ENCODE results near the gene BMP4.
A peak's percentile ranks its signal among the peaks of the same experiment; 100 is the strongest.

BMP4 gene

DNA sequence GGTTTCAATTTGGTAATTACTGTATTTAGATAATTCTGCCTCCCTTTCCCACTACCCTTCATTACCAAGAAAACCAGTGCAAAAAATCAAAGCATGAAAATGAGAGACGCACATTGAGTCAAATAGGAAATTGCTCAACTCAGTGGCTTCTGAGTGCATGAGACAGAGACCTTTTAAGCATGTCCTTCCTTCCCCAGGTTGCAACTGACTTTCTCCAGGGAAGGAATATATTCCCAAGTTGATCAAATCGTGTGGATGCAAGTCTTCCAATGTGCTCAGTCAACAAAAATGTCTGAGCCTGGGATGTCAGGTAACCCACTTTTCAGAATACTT, 12.9 kb downstream of the BMP4 start:
- no peak for DNase-seq

DNA sequence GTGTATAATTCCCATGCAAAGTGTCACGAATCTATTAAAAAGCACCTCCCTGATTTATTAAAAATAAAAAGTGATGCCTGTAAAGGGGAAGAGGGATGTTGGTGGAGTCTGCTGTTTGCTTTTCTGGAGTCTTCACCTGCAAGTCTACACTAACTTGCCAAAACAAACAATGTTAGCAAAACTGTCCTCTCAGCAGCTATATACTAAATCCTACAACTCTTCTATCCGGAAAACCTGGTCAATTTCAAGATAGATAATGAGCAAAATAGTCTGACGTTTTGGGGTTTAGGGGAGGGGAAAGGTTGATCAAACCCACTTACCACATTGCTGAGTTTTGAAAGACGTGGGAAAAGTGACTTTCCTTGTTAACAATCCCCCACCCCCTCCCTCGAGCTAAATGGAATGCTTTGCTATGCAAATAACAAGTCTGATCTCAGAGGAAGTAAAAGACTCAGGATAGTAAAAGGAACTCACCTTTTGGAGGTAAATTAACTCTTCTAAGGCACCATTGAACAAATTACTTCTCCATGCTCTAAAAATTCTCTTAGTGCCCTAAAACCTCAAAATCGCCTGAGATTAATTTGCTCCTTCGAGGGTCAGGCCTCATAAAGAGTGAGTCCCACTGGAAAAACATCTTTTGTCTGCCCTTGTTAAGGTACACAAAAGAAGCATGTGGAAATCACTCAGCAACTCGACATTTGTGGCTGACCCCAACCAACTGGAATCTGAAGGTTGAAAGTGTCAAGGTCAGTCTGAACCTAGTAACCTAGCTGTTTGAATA, 13.5 kb downstream of the BMP4 start:
- DNase-seq: no peak

GRCh38 chr14:53938136-53938837, 18.3 kb downstream of the BMP4 start:
- no peak for DNase-seq

GRCh38 chr14:53934778-53935414, 21.7 kb downstream of the BMP4 start:
- no peak for DNase-seq

DNA sequence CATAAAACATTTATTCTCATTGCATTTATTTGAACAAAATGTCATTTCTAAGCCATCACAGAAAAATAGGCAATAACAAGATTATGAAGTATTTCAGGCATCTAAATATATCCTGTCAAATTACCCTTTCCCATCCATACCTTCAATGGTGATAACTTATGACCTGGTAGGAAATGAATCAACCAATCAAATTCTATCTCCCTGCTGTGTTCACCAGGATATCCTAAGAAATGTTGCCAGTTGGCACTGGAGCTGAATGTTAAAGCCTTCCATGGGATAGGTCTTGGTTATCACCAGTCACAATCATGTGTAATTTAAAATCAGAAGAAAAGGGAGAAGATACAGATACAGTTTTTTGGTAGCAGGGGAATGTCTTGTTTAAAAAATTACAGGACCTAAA, 23.7 kb downstream of the BMP4 start:
- DNase-seq: no peak

GRCh38 chr14:53929871-53930715, 26.5 kb downstream of the BMP4 start:
- DNase-seq: peak; percentile 4

DNA sequence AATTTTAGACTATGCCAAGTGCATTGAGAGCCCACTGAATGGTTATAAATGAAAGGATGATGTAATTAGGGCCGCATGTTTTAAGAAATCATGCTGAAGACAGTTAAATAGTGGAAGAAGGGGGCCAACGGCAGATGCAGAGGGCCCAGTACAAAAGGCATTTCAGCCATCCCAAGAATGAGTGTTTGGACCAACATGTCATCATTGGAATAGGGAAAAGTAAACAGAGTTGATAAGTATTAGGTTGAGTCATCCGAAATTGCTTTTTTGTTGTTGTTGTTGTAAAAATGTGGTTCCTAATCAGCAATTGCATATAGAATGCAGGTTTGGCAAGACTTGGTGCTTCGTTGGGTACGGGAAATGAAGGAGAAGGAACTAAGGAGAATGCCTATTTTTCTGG, 29.5 kb downstream of the BMP4 start:
- DNase-seq: no peak

DNA sequence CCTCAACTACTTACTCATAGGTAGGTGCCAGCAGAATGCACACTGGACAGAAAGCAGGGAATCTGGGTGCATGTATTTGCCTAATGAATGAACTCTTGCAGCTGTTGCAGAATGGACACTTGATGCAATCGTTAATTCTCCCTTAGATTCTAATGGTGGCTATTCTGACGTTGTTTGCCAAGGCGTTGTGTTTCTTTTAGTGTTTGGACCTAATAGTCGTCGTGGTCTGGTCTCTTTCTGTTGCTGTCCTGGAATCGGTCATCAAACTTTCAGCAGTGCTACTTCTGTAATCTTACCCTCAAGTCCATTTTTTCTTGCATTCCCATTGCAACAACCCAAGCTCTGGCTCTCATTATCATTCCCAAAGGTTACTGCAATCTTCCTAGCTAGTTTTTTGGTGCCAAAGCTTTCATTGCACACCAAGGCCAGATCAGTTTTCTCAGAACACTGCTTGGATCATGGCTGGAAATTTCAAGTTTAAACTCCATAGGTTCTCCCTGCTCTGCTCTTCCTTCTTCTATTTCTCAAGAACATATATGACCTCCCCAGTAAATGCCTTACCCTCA, 31.3 kb downstream of the BMP4 start:
- DNase-seq: no peak

DNA sequence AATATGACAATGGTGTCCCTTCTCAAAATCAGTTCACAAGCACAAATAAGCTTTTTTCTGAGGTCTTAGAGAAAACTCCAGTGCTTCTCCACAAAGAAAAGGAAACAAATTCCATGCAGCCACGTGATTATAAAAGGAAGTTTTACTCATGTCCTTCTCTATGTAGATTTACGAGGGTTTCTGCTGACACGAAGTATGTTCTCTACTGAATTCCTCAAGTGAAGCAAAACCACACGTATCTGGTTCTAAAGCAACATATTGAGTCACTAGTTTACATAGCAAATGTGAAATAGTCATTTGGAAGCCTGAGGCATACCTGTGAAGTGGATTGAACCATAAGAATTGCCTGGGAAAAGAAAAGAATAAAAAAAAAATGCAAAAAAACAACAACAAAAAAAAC, 31.9 kb downstream of the BMP4 start:
- no peak for DNase-seq

DNA sequence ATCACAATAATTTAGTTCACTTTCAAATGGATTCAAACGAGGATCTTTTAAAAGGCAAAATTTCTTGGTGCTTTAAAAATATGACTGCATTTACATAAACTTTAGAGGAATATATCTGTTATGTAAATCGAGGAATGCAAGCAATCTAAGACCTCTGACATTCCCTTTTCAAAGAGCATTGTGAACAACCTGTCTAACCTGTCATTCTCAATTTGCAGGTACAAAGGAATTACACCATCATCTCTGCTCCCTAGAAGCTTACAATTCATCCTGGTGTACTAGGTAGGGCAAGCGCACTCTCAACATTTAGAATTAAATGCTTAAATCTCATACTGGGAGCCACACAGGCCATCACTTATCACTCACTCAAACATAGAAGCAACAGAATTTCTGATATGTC, 35.6 kb downstream of the BMP4 start:
- DNase-seq: no peak

- DNase-seq: no peak
Measured at GRCh38 chr14:53916239-53916638, 40.4 kb downstream of the BMP4 start.

DNA sequence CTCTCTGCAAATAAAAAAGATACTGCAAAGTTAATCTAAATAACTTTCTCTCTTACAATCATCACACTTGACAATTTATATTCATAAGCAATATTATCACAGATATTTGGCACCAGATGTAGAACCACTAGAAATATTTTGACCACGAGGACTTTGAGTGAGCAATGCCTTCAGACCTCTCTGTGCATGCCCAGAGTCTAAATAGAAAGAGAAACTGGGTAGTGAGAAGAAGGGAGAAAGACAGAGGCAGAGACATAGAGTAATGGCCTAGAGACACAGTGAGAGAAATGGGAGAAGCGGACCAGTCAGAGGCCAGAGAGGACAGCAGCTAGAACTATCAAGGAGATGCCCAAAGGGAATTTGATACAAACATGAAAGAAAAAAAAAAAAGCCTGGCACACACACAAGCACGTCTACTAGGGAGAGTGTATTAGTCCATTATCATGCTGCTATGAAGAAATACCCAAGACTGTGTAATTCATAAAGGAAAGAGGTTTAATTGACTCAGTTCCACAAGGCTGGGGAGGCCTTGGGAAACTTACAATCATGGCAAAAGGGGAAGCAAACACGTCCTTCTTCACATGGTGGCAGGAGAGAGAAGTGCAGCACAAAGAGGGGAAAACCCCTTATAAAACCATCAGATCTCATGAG, 41.1 kb downstream of the BMP4 start:
- no peak for DNase-seq

DNA sequence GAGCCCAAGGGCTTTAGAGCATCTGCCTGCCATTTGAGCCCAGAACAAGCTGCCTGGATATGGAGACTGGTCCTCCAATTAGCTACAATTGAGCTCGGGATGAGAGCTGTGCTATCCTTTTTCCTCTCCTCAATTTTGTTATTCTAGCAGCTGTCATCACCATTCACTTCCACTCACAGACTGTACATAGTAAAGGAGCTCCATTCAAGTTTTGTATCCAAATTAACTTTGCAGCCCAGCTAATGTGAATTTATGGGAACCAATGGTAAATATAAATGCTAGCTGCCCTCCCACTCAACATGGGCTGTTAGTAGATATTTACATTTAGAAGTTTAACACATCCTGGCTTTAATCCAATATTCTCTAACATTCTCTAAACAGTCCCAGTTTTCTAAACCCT, 44.6 kb downstream of the BMP4 start:
- DNase-seq: no peak

DNA sequence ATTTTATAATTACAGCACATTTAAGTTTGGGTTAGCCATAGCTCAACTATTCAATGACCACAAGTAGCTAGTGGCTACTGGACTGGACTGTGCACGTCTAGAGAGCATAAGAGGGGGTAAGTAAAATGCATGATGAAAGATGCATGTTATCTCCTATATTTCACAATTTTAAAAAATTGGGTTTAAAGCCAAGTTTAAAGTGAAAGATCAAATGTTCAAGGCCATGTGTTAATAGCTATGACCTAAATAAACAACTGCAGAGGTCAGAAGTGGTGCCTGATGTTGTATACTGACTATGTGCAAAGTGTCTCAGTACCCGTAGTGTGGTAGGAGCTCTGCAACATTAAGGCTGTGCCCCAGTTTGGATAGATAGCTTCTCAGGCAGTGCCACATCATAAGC, 48.2 kb downstream of the BMP4 start:
- DNase-seq: no peak

DNA sequence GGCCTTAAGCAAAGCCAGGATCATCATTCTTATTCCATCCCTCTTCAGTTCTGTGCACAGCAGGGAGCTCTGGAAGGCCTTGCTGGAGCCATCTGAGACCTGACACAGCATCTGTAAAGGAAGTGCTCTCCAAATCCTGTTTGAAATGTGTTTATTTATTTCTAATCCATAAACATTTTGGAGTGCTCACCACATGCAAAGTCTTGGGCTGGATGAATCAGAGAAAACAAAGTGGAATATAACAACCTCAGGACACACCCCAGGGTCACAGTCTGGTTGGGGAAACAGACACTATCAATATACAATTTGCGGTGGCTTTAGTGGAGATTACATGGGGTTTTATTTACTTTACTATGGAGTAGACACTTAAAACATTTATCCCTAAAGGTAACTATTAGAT, 54.3 kb downstream of the BMP4 start:
- no peak for DNase-seq

DNA sequence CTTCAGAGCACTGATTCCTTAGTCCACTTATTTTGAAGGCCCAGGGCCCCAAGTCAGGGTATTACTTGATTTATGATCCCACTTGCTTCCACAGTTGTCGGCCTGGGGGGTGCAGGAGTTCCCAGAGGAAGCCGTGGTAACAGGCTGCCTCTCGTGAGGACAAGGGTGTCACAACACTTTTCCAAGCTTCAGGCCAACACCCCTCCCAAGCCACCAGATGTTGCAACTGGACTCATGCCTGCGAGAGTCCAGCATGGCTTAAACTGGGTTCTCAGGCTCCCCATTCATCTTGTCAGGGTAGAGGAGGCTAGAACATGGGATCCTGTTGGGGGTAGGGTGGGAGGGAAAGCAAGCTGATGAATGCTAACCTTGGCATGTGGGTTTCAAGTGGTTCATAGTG, 56.1 kb downstream of the BMP4 start:
- no peak for DNase-seq

Measured in CD4-positive, alpha-beta T cell treated with Interleukin-4 for 4 hours (primary cell).